ENCODE results near the gene ATG7.

The ATG7 gene

DNA sequence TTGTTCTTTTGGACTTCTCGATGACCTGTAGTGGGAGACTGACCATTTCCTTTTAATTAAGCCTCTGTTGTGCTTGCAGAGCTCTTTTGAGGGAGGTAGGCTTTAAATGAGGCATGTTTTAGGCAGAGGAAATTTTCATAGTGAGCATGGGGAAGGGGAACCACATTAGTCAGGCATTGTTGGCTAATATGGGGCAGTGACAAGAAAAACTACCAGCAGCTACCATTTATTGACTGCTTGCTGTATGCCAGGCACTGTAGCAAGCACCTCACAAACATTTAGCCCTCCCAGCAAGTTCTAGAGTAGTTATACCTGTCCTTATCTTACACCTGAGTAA, 10.9 kb downstream of the ATG7 start:
- H3K4me3 ChIP-seq (replicated peaks; ENCODE audit: insufficient read depth, low read length): no peak overlapping the region
- DNase-seq (ENCODE audit: low read depth in 1 of 2, low spot score in 1 of 2): no peak
- TF ChIP-seq, protein P1, sequence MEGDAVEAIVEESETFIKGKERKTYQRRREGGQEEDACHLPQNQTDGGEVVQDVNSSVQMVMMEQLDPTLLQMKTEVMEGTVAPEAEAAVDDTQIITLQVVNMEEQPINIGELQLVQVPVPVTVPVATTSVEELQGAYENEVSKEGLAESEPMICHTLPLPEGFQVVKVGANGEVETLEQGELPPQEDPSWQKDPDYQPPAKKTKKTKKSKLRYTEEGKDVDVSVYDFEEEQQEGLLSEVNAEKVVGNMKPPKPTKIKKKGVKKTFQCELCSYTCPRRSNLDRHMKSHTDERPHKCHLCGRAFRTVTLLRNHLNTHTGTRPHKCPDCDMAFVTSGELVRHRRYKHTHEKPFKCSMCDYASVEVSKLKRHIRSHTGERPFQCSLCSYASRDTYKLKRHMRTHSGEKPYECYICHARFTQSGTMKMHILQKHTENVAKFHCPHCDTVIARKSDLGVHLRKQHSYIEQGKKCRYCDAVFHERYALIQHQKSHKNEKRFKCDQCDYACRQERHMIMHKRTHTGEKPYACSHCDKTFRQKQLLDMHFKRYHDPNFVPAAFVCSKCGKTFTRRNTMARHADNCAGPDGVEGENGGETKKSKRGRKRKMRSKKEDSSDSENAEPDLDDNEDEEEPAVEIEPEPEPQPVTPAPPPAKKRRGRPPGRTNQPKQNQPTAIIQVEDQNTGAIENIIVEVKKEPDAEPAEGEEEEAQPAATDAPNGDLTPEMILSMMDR (IDR thresholded peaks at IDR 0.05; ENCODE audit: insufficient read depth, low read length): no peak
- no peak for TF ChIP-seq POLR2AphosphoS5 (IDR thresholded peaks at IDR 0.05; ENCODE audit: low read depth)
- no peak for TF ChIP-seq GABPA (IDR thresholded peaks at IDR 0.05; ENCODE audit: low read depth)
- TF ChIP-seq, protein P2, sequence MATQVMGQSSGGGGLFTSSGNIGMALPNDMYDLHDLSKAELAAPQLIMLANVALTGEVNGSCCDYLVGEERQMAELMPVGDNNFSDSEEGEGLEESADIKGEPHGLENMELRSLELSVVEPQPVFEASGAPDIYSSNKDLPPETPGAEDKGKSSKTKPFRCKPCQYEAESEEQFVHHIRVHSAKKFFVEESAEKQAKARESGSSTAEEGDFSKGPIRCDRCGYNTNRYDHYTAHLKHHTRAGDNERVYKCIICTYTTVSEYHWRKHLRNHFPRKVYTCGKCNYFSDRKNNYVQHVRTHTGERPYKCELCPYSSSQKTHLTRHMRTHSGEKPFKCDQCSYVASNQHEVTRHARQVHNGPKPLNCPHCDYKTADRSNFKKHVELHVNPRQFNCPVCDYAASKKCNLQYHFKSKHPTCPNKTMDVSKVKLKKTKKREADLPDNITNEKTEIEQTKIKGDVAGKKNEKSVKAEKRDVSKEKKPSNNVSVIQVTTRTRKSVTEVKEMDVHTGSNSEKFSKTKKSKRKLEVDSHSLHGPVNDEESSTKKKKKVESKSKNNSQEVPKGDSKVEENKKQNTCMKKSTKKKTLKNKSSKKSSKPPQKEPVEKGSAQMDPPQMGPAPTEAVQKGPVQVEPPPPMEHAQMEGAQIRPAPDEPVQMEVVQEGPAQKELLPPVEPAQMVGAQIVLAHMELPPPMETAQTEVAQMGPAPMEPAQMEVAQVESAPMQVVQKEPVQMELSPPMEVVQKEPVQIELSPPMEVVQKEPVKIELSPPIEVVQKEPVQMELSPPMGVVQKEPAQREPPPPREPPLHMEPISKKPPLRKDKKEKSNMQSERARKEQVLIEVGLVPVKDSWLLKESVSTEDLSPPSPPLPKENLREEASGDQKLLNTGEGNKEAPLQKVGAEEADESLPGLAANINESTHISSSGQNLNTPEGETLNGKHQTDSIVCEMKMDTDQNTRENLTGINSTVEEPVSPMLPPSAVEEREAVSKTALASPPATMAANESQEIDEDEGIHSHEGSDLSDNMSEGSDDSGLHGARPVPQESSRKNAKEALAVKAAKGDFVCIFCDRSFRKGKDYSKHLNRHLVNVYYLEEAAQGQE (IDR thresholded peaks at IDR 0.05; ENCODE audit: insufficient replicate concordance, low read depth): no peak
- no peak for TF ChIP-seq SPI1 (IDR thresholded peaks at IDR 0.05; ENCODE audit: borderline replicate concordance, low read depth)
- no peaks in the 10 kb centered on the region for H3K27me3 ChIP-seq (ENCODE audit: insufficient read depth, poor library complexity, severe bottlenecking)
- H3K27ac ChIP-seq (replicated peaks): peak overlapping the region; percentile 24; the same call in 1 of the 2 replicates

DNA sequence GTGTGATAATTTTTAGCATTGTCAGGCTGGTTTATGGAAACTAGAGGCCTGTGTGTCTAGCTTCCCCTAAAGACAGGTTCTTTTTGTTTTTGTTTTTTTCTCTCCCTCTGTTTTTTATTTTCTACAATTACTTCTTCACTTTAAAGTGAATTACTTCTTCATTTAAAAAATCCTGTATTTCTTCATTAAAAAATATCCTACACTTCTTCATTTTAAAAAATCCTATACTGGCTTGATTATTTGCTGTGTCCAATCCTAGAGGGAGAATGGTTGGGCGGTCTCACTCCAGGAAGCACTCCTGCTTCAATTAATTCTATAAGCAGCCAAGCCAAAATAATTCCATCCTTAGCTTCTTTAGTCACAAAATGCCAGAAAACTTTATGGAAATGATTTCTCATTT, 11.8 kb downstream of the ATG7 start:
- DNase-seq (ENCODE audit: low read depth in 1 of 2, low spot score in 1 of 2): no peak
- Histone ChIP-seq H3K27ac (replicated peaks) (no peak overlapping the region), H3K4me3 (replicated peaks; ENCODE audit: insufficient read depth, low read length) (no peak overlapping the region), H3K27me3 (ENCODE audit: insufficient read depth, poor library complexity, severe bottlenecking) (no peaks in the 10 kb centered on the region)
- no peak for TF ChIP-seq POLR2AphosphoS5 (IDR thresholded peaks at IDR 0.05; ENCODE audit: low read depth)
- no peak for TF ChIP-seq SPI1 (IDR thresholded peaks at IDR 0.05; ENCODE audit: borderline replicate concordance, low read depth)
- no peak for TF ChIP-seq GABPA (IDR thresholded peaks at IDR 0.05; ENCODE audit: low read depth)
- TF ChIP-seq, protein P2 (IDR thresholded peaks at IDR 0.05; ENCODE audit: insufficient replicate concordance, low read depth): no peak
- TF ChIP-seq, protein P1 (IDR thresholded peaks at IDR 0.05; ENCODE audit: insufficient read depth, low read length): no peak

DNA sequence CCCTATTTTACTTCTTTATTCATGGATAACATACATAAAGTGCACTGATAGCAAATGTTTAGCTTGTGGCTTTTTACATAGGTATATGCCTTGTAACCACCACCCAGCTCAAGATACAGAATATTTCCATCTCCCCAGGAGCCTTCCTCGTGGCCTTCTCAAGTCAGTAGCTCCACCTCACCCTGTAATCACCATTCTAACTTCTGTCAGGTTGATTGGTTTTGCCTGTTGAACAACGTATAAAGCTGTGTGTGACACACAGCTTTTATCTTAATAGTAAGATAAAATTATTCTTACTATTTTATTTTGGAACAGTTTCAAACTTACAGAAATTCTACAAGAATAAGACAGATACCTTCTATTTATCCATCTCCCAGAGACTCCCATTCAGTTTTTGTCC, 13.3 kb downstream of the ATG7 start:
- no peaks in the 10 kb centered on the region for H3K27me3 ChIP-seq (ENCODE audit: insufficient read depth, poor library complexity, severe bottlenecking)
- DNase-seq (ENCODE audit: low read depth in 1 of 2, low spot score in 1 of 2): no peak
- H3K4me3 ChIP-seq (replicated peaks; ENCODE audit: insufficient read depth, low read length): no peak overlapping the region
- TF ChIP-seq, protein P1 (IDR thresholded peaks at IDR 0.05; ENCODE audit: insufficient read depth, low read length): no peak
- TF ChIP-seq GABPA (IDR thresholded peaks at IDR 0.05; ENCODE audit: low read depth): no peak
- TF ChIP-seq SPI1 (IDR thresholded peaks at IDR 0.05; ENCODE audit: borderline replicate concordance, low read depth): no peak
- TF ChIP-seq, protein P2 (IDR thresholded peaks at IDR 0.05; ENCODE audit: insufficient replicate concordance, low read depth): no peak
- no peak for TF ChIP-seq POLR2AphosphoS5 (IDR thresholded peaks at IDR 0.05; ENCODE audit: low read depth)
- H3K27ac ChIP-seq (replicated peaks): no peak overlapping the region; the same call in 1 of the 2 replicates

All from HL-60 (cell line).